Amniotic stem cell (primary cell): Measurements from ENCODE around the gene SREK1.
"Not testable (repeated sequence)": the region's sequence is repeated elsewhere in the genome, so short reads cannot be mapped to it uniquely, and the experiment has no call there.

Source experiments
- DNase-seq: peaks from one replicate; lab custom pipeline; 2025; lab: John Stamatoyannopoulos, UW

Gene SREK1

GRCh38 chr5:66222455-66222854, 78.4 kb downstream of the SREK1 start:
- DNase-seq = no peak

DNA sequence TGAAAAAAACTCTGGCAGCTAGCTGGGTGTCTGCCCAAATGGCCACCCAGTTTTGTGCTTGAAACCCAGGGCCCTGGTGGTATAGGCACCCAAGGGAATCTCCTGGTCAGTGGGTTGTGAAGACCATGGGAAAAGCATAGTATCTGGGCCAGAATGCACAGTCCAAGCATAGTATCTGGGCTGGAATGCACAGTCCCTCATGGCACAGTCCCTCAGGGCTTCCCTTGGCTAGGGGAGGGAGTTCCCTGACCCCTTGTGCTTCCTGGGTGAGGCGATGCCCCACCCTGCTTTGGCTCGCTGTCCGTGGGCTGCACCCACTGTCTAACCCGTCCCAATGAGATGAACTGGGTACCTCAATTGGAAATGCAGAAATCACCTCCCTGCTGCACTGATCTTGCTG, 78.8 kb downstream of the SREK1 start:
- DNase-seq = not testable (repeated sequence)

GRCh38 chr5:66223637-66224036, 79.5 kb downstream of the SREK1 start:
- DNase-seq = no peak

DNA sequence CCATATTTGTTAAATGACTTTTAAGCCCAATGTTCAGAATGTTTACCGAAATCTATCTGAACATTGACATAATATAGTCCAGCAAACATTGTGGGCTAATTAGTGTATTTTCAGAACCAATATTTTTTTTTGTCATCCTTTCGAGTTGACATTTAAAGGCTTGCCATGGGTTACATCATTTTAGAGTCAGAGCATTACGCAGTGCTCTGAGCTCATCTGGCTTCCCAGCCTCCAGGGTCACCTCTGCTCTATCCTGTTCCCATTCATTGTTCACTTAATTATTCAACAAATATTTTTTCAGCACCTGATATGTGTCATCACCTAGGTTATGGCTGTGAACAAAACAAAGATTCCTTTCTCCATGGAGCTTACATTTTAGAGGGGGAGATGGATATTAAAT, 80.2 kb downstream of the SREK1 start:
- DNase-seq = no peak

DNA sequence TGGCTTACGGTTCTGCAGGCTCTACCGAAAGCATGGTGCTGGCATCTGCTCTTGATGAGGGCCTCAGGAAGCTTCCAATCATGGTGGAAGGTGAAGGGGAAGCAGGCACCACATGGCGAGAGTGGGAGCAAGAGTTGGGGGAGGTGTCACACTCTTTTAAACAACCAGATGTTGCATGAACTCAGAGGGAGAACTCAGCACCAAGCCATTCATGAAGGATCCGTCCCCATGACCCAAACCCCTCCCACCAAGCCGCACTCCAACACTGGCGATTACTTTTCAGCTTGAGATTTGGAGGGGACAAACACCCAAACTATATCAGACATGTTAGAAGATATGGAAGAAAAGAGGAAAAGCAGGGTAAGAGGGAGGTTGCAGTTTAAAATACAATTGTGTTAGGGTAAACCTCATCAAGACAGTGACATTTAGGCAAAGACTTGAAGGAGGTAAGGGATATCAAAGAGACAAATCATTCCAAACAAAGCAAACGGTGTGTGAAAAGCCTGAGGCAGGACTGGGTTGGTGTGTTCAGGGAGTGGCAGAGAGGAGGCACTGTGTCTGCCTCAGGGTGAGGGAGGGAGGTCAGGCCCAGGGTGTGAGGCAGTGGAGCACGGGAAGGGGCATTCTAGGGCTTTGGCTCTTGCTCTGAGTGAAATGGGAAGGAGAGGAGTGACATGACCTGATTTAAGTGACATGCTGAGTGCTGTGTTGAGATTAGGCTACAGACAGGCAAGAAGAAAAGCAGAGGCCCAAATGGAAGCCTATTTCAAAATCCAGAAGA, 80.9 kb downstream of the SREK1 start:
- no peak for DNase-seq

- DNase-seq = no peak
These were observed 86.5 kb downstream of the SREK1 start for GRCh38 chr5:66230551-66230950.

DNA sequence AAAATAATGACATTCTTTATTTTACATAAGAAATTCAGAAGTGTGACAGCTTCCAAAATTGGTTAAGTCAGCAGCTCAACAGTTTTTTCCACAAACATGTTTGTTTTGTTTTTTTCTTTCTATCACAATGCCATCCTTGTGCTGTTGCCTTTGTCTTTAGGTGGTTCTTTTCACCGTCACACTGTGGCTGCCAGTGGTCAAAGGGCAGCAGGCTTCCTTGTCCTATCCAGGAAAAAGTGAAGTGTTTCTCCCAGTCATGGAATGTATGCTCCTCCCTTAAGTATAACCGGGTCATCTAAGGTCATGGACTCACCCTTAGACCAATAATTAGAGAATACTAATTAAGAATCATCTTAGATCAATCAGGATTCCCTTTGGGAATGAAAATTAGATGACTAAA, 87.4 kb downstream of the SREK1 start:
- no peak for DNase-seq

DNA sequence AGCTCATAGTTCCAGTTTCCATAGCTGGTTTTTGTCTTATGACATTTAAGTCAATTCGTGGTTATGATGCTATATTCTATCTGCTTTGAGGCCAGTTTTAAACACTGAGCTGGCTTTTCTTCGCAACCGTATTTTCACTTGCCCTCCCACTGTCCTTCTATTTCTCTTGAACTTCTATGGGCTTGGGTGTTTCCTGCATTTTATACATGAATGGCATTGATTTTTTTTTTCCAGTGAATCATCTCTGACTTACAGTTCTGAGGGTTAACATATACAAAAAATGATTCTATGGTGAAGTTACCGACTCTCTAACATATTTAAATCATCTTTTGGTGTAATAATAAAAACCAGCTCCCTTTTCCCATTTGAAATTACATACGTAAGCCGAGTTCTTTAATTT, 88.2 kb downstream of the SREK1 start:
- no peak for DNase-seq

- DNase-seq = no peak
These were observed 88.8 kb downstream of the SREK1 start for GRCh38 chr5:66232706-66233445.
